OCI-LY3 (cell line): ENCODE results near the gene EPB41L5.
"Not testable (repeated sequence)": the region's sequence is repeated elsewhere in the genome, so short reads cannot be mapped to it uniquely, and the experiment has no call there.

Experiments
- H2AFZ ChIP-seq: fragments of 200-600, 300-600 bp; shearing (Covaris generic); 2 replicates; pipeline ENCODE4 v1.6.0; 2014; ENCODE audit warnings: antibody characterized with exemption, low read depth, low read length
- H3K27ac ChIP-seq: fragments of 200-600, 300-600 bp; sonication (generic); 2 replicates; pipeline ENCODE4 v1.5.1; 2014; ENCODE audit warnings: mild to moderate bottlenecking, low read length, moderate library complexity, mixed read lengths
- H3K27me3 ChIP-seq: fragments of 200-600, 300-600 bp; sonication (generic); 2 replicates; pipeline ENCODE4 v1.6.1; 2014; ENCODE audit warnings: low read depth, low read length, mixed read lengths
- H3K36me3 ChIP-seq: fragments of 200-600, 300-600 bp; sonication (generic); replicated peaks from 2 replicates; pipeline ENCODE3; 2014; ENCODE audit warnings: low read depth, low read length, mixed read lengths
- H3K4me1 ChIP-seq: fragments of 300-600, 200-600 bp; sonication (generic); 2 replicates; pipeline ENCODE4 v1.6.1; 2014; ENCODE audit warnings: low read length, mixed read lengths
- H3K4me2 ChIP-seq: fragments of 200-600, 300-600 bp; sonication (generic); 2 replicates; pipeline ENCODE4 v1.6.1; 2014; ENCODE audit warnings: low read length, mixed read lengths
- H3K4me3 ChIP-seq: fragments of 300-600, 200-600 bp; sonication (generic); 2 replicates; pipeline ENCODE4 v1.5.1; 2014; ENCODE audit warnings: antibody characterized with exemption, mild to moderate bottlenecking, low read length, moderate library complexity
- H3K79me2 ChIP-seq: fragments of 300-600, 200-600 bp; shearing (Covaris generic); 2 replicates; pipeline ENCODE4 v1.6.1; 2014; ENCODE audit warnings: mild to moderate bottlenecking, low read length, mixed read lengths
- H3K9ac ChIP-seq: fragments of 300-600, 200-600 bp; shearing (Covaris generic); 2 replicates; pipeline ENCODE4 v1.6.0; 2014; ENCODE audit warnings: mild to moderate bottlenecking, low read length, moderate library complexity
- H3K9me3 ChIP-seq: fragments of 200-600, 300-600 bp; shearing (Covaris generic); 2 replicates; pipeline ENCODE4 v1.6.1; 2014; ENCODE audit warnings: low read length, mixed read lengths; ENCODE audit not compliant: insufficient read depth
- H4K20me1 ChIP-seq: fragments of 200-600, 300-600 bp; sonication (generic); 2 replicates; pipeline ENCODE4 v1.6.1; 2016; ENCODE audit warnings: low read length, mixed read lengths; ENCODE audit not compliant: insufficient read depth
- CTCF ChIP-seq: fragments of 200-600, 300-600 bp; sonication (generic); IDR thresholded peaks from 2 replicates; pipeline ENCODE4 v1.5.1; 2014; ENCODE audit warnings: antibody characterized with exemption, low read length, low read depth
- EZH2phosphoT487 ChIP-seq: fragments of 200-600 bp; shearing (Covaris generic); IDR thresholded peaks from 2 replicates; pipeline ENCODE4 v1.6.1; 2018; ENCODE audit warnings: antibody characterized with exemption, mixed run types, low read depth

The EPB41L5 gene

GRCh38 chr2:120132691-120133090, 119.8 kb downstream of the EPB41L5 start:
- no peaks in the 10 kb centered on the region for H3K27me3 ChIP-seq
- no peak for TF ChIP-seq EZH2phosphoT487
- no peak for TF ChIP-seq CTCF
- H3K9me3 ChIP-seq, result no peaks in the 10 kb centered on the region
- H3K36me3 ChIP-seq, result peaks cover 81% of the 10 kb centered on the region
- H4K20me1 ChIP-seq, result no peaks in the 10 kb centered on the region
- no peak overlapping the region for H3K27ac ChIP-seq
- H3K4me1 ChIP-seq, result no peaks in the 10 kb centered on the region
- H3K4me2 ChIP-seq, result no peak overlapping the region
- H3K4me3 ChIP-seq, result no peak overlapping the region
- no peaks in the 10 kb centered on the region for H3K79me2 ChIP-seq
- no peak overlapping the region for H3K9ac ChIP-seq
- no peak overlapping the region for H2AFZ ChIP-seq

GRCh38 chr2:120133572-120134244, 120.8 kb downstream of the EPB41L5 start:
- Histone ChIP-seq H4K20me1 (no peaks in the 10 kb centered on the region), H3K4me3 (no peak overlapping the region), H3K36me3 (peaks cover 74% of the 10 kb centered on the region), H3K27ac (no peak overlapping the region), H3K4me1 (no peaks in the 10 kb centered on the region), H3K27me3 (no peaks in the 10 kb centered on the region), H3K79me2 (no peaks in the 10 kb centered on the region), H2AFZ (no peak overlapping the region), H3K9me3 (no peaks in the 10 kb centered on the region), H3K4me2 (no peak overlapping the region), H3K9ac (no peak overlapping the region)
- TF ChIP-seq CTCF (no peak), EZH2phosphoT487 (no peak)

- Histone ChIP-seq H3K9me3 (no peaks in the 10 kb centered on the region), H2AFZ (no peak overlapping the region), H3K27ac (no peak overlapping the region), H3K36me3 (peaks cover 71% of the 10 kb centered on the region), H3K4me2 (no peak overlapping the region), H4K20me1 (no peaks in the 10 kb centered on the region), H3K4me3 (no peak overlapping the region), H3K9ac (no peak overlapping the region), H3K4me1 (no peaks in the 10 kb centered on the region), H3K79me2 (no peaks in the 10 kb centered on the region), H3K27me3 (no peaks in the 10 kb centered on the region)
- no peak for TF ChIP-seq CTCF
- TF ChIP-seq EZH2phosphoT487, result no peak
Measured at GRCh38 chr2:120134263-120134662, 121.4 kb downstream of the EPB41L5 start.

- H3K4me2 ChIP-seq, H3K4me1 ChIP-seq, H3K4me3 ChIP-seq, H3K9ac ChIP-seq, H3K9me3 ChIP-seq, H2AFZ ChIP-seq, H3K27ac ChIP-seq, H3K27me3 ChIP-seq, H3K79me2 ChIP-seq, H4K20me1 ChIP-seq: not testable (repeated sequence)
- H3K36me3 ChIP-seq, result peaks cover 67% of the 10 kb centered on the region
Measured at GRCh38 chr2:120135013-120135412, 122.1 kb downstream of the EPB41L5 start.

- Histone ChIP-seq H4K20me1 (no peaks in the 10 kb centered on the region), H3K27me3 (no peaks in the 10 kb centered on the region), H3K9ac (no peak overlapping the region), H3K9me3 (no peaks in the 10 kb centered on the region), H3K79me2 (no peaks in the 10 kb centered on the region), H2AFZ (no peak overlapping the region), H3K4me2 (no peak overlapping the region), H3K36me3 (peaks cover 33% of the 10 kb centered on the region), H3K4me3 (no peak overlapping the region), H3K27ac (no peak overlapping the region), H3K4me1 (no peaks in the 10 kb centered on the region)
- TF ChIP-seq CTCF (no peak), EZH2phosphoT487 (no peak)
Measured at GRCh38 chr2:120140866-120141265, 128.0 kb downstream of the EPB41L5 start.
